ENCODE measurements around the gene ADCY5. TPM values are rescaled to one million over a fixed set of nuclear protein-coding genes. Genes with fewer than 3 reads are reported as not detected.

Gene ADCY5
- total RNA-seq, 1 experiment from 2014 or later: 0.49 TPM

GRCh38 chr3:123410149-123410515, 38.8 kb downstream of the ADCY5 start (continued):
- no peak for TF ChIP-seq TCF7L2 (IDR thresholded peaks at IDR 0.05; ENCODE audit: borderline replicate concordance, extremely low read depth, insufficient read depth, insufficient read length)
- TF ChIP-seq POLR2A (IDR thresholded peaks at IDR 0.05; ENCODE audit: borderline replicate concordance, extremely low read depth, insufficient read depth, insufficient read length): no peak

- CTCF ChIA-PET: no interaction called here
- no peak for DNase-seq (ENCODE audit: low read depth, low spot score)
- H3K9ac ChIP-seq (ENCODE audit: low read length): no peak overlapping the region
- no peak overlapping the region for H3K4me3 ChIP-seq (replicated peaks in 1 of 2; ENCODE audit: low read depth in 1 of 2, low read length in 2 of 2)
- no peaks in the 10 kb centered on the region for H4K20me1 ChIP-seq (ENCODE audit: insufficient read depth)
- RAD21 ChIA-PET (ENCODE audit: low non-redundant PET in 1 of 2, low total read pairs in 2 of 2, uncharacterized antibody in 2 of 2, unreplicated experiment in 2 of 2): no interaction called here
- H3K79me2 ChIP-seq (ENCODE audit: insufficient read depth, low read length): no peaks in the 10 kb centered on the region
- no TSS peak for BruUV-seq (replicated peaks)
- no peak for ATAC-seq
- H3K4me1 ChIP-seq (ENCODE audit: control insufficient read depth in 1 of 2, insufficient read depth in 2 of 2, low read length in 2 of 2): no peaks in the 10 kb centered on the region; a peak in 1 of 4 replicates
- TF ChIP-seq EZH2 (IDR thresholded peaks at IDR 0.05) (no peak), SRF (IDR thresholded peaks at IDR 0.05; ENCODE audit: low read depth) (no peak), CTCF (IDR thresholded peaks at IDR 0.05 in 2 of 3, conservative IDR thresholded peaks at IDR 0.05 in 1 of 3; ENCODE audit: borderline replicate concordance in 1 of 3, insufficient read depth in 1 of 3, low read depth in 2 of 3, low read length in 2 of 3) (no peak), MAX (IDR thresholded peaks at IDR 0.05) (no peak), REST (IDR thresholded peaks at IDR 0.05; ENCODE audit: low read depth) (no peak), ELF1 (IDR thresholded peaks at IDR 0.05; ENCODE audit: borderline replicate concordance, low read depth) (no peak), RAD21 (IDR thresholded peaks at IDR 0.05; ENCODE audit: low read depth) (no peak), ZBTB33 (IDR thresholded peaks at IDR 0.05; ENCODE audit: extremely low read depth, insufficient replicate concordance, low read length) (no peak), YY1 (IDR thresholded peaks at IDR 0.05; ENCODE audit: extremely low read depth, insufficient replicate concordance, low read depth, low read length) (no peak), ZNF274 (IDR thresholded peaks at IDR 0.05; ENCODE audit: low read depth, low read length) (no peak), POLR2AphosphoS5 (IDR thresholded peaks at IDR 0.05; ENCODE audit: low read depth, low read length) (no peak), EGR1 (IDR thresholded peaks at IDR 0.05; ENCODE audit: low read depth) (no peak), FOSL1 (IDR thresholded peaks at IDR 0.05; ENCODE audit: low read depth) (no peak), CBX3 (IDR thresholded peaks at IDR 0.05; ENCODE audit: low read depth) (no peak)
- H3K4me2 ChIP-seq (ENCODE audit: low read length): no peak overlapping the region
- H2AFZ ChIP-seq (ENCODE audit: low read depth, low read length, poor library complexity, severe bottlenecking): no peak overlapping the region
- no peaks in the 10 kb centered on the region for H3K9me2 ChIP-seq (ENCODE audit: insufficient read depth)
- no peak overlapping the region for H3K27ac ChIP-seq (ENCODE audit: low read depth, low read length)
- no peaks in the 10 kb centered on the region for H3K36me3 ChIP-seq (ENCODE audit: control insufficient read depth in 1 of 2, insufficient read depth in 2 of 2, low read length in 2 of 2)
- H3K27me3 ChIP-seq (ENCODE audit: insufficient read depth, low read length): no peaks in the 10 kb centered on the region
- no peaks in the 10 kb centered on the region for H3K9me3 ChIP-seq (ENCODE audit: control insufficient read depth in 1 of 2, insufficient read depth in 1 of 2, low read depth in 1 of 2, low read length in 2 of 2)
- intact Hi-C loops (cut with micrococcal nuclease): no loop called here
- POLR2A ChIA-PET: no interaction called here
Observed at GRCh38 chr3:123409443-123410148, 39.3 kb downstream of the ADCY5 start.
